ENCODE measurements around the gene STX18.

Gene STX18

GRCh38 chr4:4416981-4417380 lies 124.9 kb downstream of the STX18 start:
- no peak for DNase-seq

- DNase-seq: no peak
Observed at GRCh38 chr4:4415806-4416805, 125.7 kb downstream of the STX18 start.

GRCh38 chr4:4415107-4415805 lies 126.6 kb downstream of the STX18 start:
- no peak for DNase-seq

GRCh38 chr4:4413806-4414205 lies 128.0 kb downstream of the STX18 start:
- DNase-seq: no peak

GRCh38 chr4:4413373-4413725 lies 128.5 kb downstream of the STX18 start:
- no peak for DNase-seq

DNA sequence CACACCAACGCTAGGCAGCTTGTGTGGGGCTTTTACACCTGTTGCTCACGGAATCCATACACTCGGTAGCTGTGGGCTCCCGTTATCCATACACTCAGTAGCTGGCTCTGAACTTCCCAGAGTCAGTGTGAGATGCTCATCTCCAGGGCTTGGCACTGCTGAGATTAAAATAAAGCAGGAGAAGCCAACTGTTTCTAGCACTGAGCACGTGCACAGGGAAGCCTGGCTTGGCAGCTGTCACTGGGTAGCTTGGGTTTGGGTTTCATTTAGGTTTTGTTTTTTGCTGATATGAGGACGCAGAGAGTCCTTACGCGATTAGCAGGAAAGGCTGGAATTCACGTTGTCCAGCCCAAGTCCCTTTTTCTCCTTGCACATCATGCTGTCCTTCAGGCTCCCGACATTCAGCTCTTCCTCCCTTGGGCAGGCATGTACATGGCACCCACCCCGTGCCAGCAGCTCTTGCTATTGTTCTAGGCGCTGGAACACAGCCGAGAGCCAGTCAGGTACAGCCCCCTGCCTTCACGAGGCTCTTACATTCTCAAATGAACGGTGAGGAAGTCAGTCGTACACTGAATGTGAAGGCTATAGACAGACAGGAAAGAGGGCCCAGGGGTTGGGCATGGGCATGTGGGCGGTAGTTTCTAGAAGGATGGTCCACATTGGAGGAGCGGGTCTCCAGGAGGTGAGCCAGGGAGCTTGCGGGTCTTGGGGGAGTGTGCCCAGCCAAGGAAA lies 129.0 kb downstream of the STX18 start:
- DNase-seq: no peak

- no peak for DNase-seq
Observed at GRCh38 chr4:4411906-4412305, 129.9 kb downstream of the STX18 start.

DNA sequence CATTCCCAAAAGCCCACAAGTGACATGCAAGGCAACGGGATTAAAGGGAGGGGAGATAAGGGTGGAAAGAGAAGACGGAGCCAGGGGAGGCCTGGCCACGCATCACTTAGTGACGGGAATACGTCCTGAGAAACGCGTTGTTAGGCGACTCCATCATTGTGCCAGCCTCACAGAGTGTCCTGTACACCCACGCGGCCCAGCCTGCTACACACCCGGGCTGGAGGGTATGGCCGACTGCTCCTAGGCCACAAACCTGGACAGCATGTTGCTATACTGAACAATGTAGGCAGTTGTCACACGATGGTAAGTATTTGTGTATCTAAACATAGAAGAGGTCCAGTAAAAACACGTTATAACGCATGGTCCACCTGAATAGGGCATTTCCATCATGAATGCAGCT lies 131.6 kb downstream of the STX18 start:
- no peak for DNase-seq

DNA sequence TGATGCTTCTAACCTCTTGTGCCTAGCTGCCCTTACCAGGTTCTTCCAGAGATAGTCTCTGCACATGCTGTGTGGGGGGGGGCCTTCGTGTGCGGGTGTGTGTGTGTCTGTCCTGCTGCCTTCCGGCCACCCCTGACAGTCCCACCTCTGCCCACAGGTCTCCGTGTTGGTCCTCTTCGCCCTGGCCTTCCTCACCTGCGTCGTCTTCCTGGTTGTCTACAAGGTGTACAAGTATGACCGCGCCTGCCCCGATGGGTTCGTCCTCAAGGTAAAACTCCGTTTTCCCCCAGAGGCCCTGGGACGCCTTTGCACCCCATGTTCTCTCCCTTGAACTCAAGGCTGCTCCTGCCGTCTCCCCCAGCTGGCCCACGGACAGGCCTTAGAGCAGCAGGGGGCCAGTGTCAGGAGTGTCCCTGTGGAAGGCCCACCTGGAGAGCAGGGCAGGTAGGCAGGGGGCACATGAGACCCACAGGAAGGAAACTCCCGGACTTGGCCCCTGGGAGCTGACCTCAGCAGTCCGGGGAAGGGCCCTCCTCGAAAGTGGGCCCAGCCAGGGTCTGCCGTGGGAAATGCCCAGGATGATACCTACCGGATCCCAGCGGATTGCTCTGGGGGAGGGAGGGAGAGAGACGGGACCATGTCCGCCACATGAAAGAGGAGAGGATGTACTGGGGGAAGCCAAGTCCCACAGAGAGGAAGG lies 132.3 kb downstream of the STX18 start:
- DNase-seq: no peak

- DNase-seq: no peak
Observed at GRCh38 chr4:4408576-4409335, 133.1 kb downstream of the STX18 start.

- DNase-seq: no peak
Observed at GRCh38 chr4:4408132-4408523, 133.7 kb downstream of the STX18 start.

- no peak for DNase-seq
Observed at GRCh38 chr4:4407299-4408131, 134.3 kb downstream of the STX18 start.

- DNase-seq: no peak
Observed at GRCh38 chr4:4406455-4407298, 135.2 kb downstream of the STX18 start.

GRCh38 chr4:4405358-4405962 lies 136.4 kb downstream of the STX18 start:
- no peak for DNase-seq

DNA sequence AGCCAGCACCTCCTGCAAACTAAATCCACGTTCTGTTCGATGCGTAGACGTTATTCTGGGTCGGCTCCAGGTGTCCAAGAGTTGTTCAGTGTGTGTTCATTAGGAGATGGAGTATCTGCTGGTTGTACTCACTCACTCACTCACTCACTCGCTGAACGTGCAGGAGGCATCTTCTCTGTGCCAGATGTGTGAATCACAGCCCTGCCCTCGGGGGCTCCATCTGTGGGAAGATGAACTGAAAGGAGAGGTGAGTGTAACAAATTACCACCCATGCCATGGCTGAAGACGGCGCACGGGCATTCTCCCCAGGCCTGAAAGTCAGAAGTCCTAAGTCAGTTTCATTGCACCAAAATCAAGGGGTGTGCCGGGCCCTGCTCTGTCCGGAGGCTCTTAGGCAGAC lies 138.9 kb downstream of the STX18 start:
- no peak for DNase-seq

DNA sequence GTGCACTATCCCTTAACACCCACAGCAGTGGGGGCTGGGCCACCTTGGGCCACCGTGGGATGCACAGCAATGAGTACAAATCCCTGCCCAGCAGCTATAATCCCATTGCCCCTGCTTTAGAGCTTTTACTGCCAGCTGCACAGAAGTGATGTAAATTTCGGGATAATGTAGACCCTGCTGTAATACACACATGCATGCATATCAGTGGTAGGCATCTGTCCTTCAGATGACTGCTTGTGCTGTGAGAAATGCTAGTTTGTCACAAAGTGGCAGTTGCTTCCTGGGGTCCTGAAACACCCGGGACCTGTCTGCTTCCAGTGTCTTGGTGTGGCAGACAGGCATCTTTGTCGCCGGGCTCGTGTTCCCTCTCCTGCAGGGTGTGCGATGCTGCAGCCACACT lies 140.8 kb downstream of the STX18 start:
- no peak for DNase-seq

GRCh38 chr4:4398430-4398829 lies 143.4 kb downstream of the STX18 start:
- no peak for DNase-seq

DNA sequence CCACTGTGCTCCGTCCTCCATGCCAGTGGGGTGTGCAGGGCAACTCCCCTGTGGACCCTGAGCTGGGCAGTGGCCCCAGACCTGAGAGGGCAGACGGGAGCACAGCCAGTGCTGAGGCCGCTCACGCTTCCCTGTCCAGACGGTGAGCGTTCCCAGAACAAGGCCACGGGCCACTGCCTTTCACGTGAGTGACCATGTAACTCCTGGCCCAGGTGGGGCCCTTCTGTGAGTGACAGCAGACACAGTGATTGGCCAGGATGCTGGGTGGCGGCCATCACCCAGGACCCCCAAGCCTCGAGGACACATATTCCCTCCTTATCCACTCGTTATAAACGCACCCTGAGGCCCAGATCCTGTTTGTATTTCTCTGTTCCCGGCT lies 144.4 kb downstream of the STX18 start:
- DNase-seq: no peak

DNA sequence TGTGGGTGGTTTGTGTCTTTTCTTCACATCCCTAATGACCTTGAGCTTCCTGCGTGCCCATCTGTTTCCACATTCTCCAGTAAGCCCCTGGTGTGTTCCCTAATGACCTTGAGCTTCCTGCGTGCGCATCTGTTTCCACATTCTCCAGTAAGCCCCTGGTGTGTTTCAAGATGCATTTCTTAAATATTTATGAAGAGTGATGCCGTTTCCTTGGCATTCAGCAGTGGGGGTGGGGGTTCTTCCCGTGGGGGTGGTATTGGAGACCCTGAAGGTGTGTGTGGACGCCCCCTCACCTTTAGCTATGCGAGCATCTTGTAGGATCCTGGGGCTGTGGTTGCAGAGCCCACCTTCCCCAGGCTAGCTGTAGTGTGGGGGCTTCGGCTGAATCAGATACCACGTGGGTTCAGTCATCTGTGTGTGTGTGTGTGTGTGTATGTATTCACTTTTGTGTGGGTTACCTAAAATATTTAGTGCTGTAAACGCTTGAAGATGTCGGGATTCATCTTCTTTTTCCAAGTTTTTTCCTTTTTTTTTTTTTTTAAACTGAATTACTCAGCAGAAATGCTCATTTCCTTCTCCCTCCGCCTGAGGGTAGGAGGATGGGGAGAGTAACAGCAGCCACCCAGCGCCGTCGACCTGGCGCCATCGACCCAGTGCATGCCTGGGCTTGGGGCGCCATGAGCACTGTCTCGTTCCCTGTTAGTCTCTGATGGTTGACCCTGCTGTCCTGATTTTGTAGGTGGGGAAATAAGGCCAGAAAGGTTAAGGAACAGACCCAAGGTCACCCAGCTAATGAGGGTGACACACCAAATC lies 145.0 kb downstream of the STX18 start:
- no peak for DNase-seq
